Left ventricle myocardium superior (tissue), 1 donor: ENCODE results near the gene MACROD2. TPM values are rescaled to one million over a fixed set of nuclear protein-coding genes. Genes with fewer than 3 reads are reported as not detected.

Experiments
- ATAC-seq: fragments of 200-7000 bp; cut with Tn5 transposase; one replicate; pipeline ENCODE4 v1.9.1; 2020; ENCODE audit warnings: mild to moderate bottlenecking, moderate library complexity
- DNase-seq: peaks from one replicate; pipeline ENCODE4 v3.0.0-alpha.2; 2020
- intact Hi-C: fragments of 100-400 bp; cut with micrococcal nuclease; formaldehyde crosslinking; loops from one replicate; pipeline ENCODE4 v1.11.0; 2022
- total RNA-seq: library from RNA; stranded (reverse); fragmentation: NEBNext Ultra II Directional; extraction: Animal tissue kit (Norgen Biotek cat#: 25700); gene quantifications from one replicate; pipeline ENCODE4 v1.2.1, GENCODE V29; 2021
- donor health status: DM: no; HTN: yes; CAD: no; lungs with severe emphysema.

MACROD2 gene
- total RNA-seq, 1 donor from 2014 or later: 3.5 TPM

GRCh38 chr20:15918631-15919030 lies 1923.3 kb downstream of the MACROD2 start:
- no peak for ATAC-seq
- DNase-seq: no peak
- intact Hi-C loops: no loop called here

- intact Hi-C loops: no loop called here
- ATAC-seq: no peak
- DNase-seq: no peak
Measured at GRCh38 chr20:15919118-15919517, 1923.8 kb downstream of the MACROD2 start.

GRCh38 chr20:15921930-15922329 lies 1926.6 kb downstream of the MACROD2 start:
- DNase-seq (no peak), ATAC-seq (no peak)
- intact Hi-C loops: no loop called here

- ATAC-seq (no peak), DNase-seq (no peak)
- intact Hi-C loops: no loop called here
Measured at GRCh38 chr20:15922556-15922955, 1927.2 kb downstream of the MACROD2 start.

GRCh38 chr20:15923030-15923776 lies 1927.9 kb downstream of the MACROD2 start:
- DNase-seq (no peak), ATAC-seq (no peak)
- intact Hi-C loops: no loop called here

GRCh38 chr20:15924556-15924955 lies 1929.2 kb downstream of the MACROD2 start:
- DNase-seq (no peak), ATAC-seq (no peak)
- intact Hi-C loops: no loop called here

GRCh38 chr20:15925376-15925775 lies 1930.1 kb downstream of the MACROD2 start:
- ATAC-seq: no peak
- no peak for DNase-seq
- intact Hi-C loops: no loop called here

- ATAC-seq (no peak), DNase-seq (no peak)
- intact Hi-C loops: no loop called here
Measured at GRCh38 chr20:15927893-15928650, 1932.8 kb downstream of the MACROD2 start.

GRCh38 chr20:15928946-15929345 lies 1933.6 kb downstream of the MACROD2 start:
- ATAC-seq (no peak), DNase-seq (no peak)
- intact Hi-C loops: no loop called here

GRCh38 chr20:15930311-15931305 lies 1935.3 kb downstream of the MACROD2 start:
- DNase-seq (no peak), ATAC-seq (no peak)
- intact Hi-C loops: no loop called here

- intact Hi-C loops: no loop called here
- ATAC-seq: no peak
- DNase-seq: no peak
Measured at GRCh38 chr20:15931897-15932296, 1936.6 kb downstream of the MACROD2 start.

GRCh38 chr20:15937179-15937578 lies 1941.9 kb downstream of the MACROD2 start:
- DNase-seq (no peak), ATAC-seq (no peak)
- intact Hi-C loops: no loop called here

- intact Hi-C loops: no loop called here
- no peak for ATAC-seq
Measured at GRCh38 chr20:15938847-15939246, 1943.5 kb downstream of the MACROD2 start.

GRCh38 chr20:15940127-15940526 lies 1944.8 kb downstream of the MACROD2 start:
- no peak for ATAC-seq

More at GRCh38 chr20:15938847-15939246, 1943.5 kb downstream of the MACROD2 start:
- no peak for DNase-seq

GRCh38 chr20:15942130-15942529 lies 1946.8 kb downstream of the MACROD2 start:
- intact Hi-C loops: no loop called here
- ATAC-seq: no peak
- no peak for DNase-seq

More at GRCh38 chr20:15940127-15940526, 1944.8 kb downstream of the MACROD2 start:
- intact Hi-C loops: no loop called here
- DNase-seq: no peak

- intact Hi-C loops: no loop called here
- no peak for DNase-seq
- no peak for ATAC-seq
Measured at GRCh38 chr20:15945289-15945688, 1950.0 kb downstream of the MACROD2 start.

- ATAC-seq (no peak), DNase-seq (no peak)
- intact Hi-C loops: no loop called here
Measured at GRCh38 chr20:15949391-15949790, 1954.1 kb downstream of the MACROD2 start.

- ATAC-seq: no peak
- intact Hi-C loops: no loop called here
- DNase-seq: no peak
Measured at GRCh38 chr20:15951658-15952057, 1956.3 kb downstream of the MACROD2 start.

GRCh38 chr20:15958142-15958541 lies 1962.8 kb downstream of the MACROD2 start:
- intact Hi-C loops: no loop called here
- ATAC-seq: no peak
- no peak for DNase-seq
